Mesenchymal stem cell (in vitro differentiated cells and primary cell): ENCODE data around the gene RSL1D1.
A peak's percentile ranks its signal among the peaks of the same experiment; 100 is the strongest.

Experiments
- DNase-seq: peaks from one replicate; pipeline ENCODE4 v3.0.0-alpha.2; 2013
- H2AFZ ChIP-seq: one replicate; pipeline ENCODE4 v1.6.1; 2013; ENCODE audit warnings: low read depth, mild to moderate bottlenecking, control low read depth, inconsistent platforms, low read length, moderate library complexity
- H2AK5ac ChIP-seq: 2 replicates; pipeline ENCODE4 v1.6.1; 2013; ENCODE audit warnings: low read length, moderate library complexity, mild to moderate bottlenecking, inconsistent platforms; ENCODE audit not compliant: severe bottlenecking
- H2BK120ac ChIP-seq: one replicate; pipeline ENCODE4 v1.6.1; 2013; ENCODE audit warnings: low read depth, mild to moderate bottlenecking, inconsistent platforms, low read length, moderate library complexity
- H2BK12ac ChIP-seq, 2 experiments: one replicate each; pipeline ENCODE4 v1.6.1; 2013; ENCODE audit warnings: inconsistent platforms in 2 of 2, low read length in 2 of 2, mild to moderate bottlenecking in 2 of 2, moderate library complexity in 2 of 2, control low read depth in 1 of 2
- H2BK15ac ChIP-seq: one replicate; pipeline ENCODE4 v1.6.1; 2013; ENCODE audit warnings: mild to moderate bottlenecking, low read depth, inconsistent platforms; ENCODE audit not compliant: poor library complexity, severe bottlenecking
- H2BK5ac ChIP-seq: 2 replicates; pipeline ENCODE4 v1.6.1; 2013; ENCODE audit warnings: low read depth, mild to moderate bottlenecking, low read length, control low read depth, inconsistent platforms; ENCODE audit not compliant: poor library complexity, severe bottlenecking
- H3K14ac ChIP-seq, 2 experiments: one replicate each; pipeline ENCODE4 v1.6.1; 2013; ENCODE audit warnings: inconsistent platforms in 2 of 2, low read length in 2 of 2, control low read depth in 1 of 2, mild to moderate bottlenecking in 1 of 2, moderate library complexity in 1 of 2
- H3K18ac ChIP-seq, 2 experiments: one replicate each; pipeline ENCODE4 v1.6.1; 2013; ENCODE audit warnings: inconsistent platforms in 2 of 2, low read length in 2 of 2, control low read depth in 1 of 2, low read depth in 1 of 2, mild to moderate bottlenecking in 1 of 2
- H3K23ac ChIP-seq, 2 experiments: one replicate each; pipeline ENCODE4 v1.6.1; 2013; ENCODE audit warnings: inconsistent platforms in 2 of 2, low read length in 2 of 2, mild to moderate bottlenecking in 2 of 2, moderate library complexity in 2 of 2, control low read depth in 1 of 2
- H3K27ac ChIP-seq: 2 replicates; pipeline ENCODE4 v1.5.1; 2013; ENCODE audit warnings: mild to moderate bottlenecking, moderate library complexity, low read length, control low read depth, inconsistent platforms; ENCODE audit not compliant: poor library complexity, severe bottlenecking
- H3K27me3 ChIP-seq, 2 experiments: 2 replicates each; pipeline versions ENCODE4 v1.6.1 to v1.7.0; 2013; ENCODE audit warnings: low read length in 2 of 2, mild to moderate bottlenecking in 2 of 2, moderate library complexity in 2 of 2, control low read depth in 1 of 2, inconsistent platforms in 1 of 2; ENCODE audit not compliant: control insufficient read depth in 1 of 2, insufficient read depth in 1 of 2
- H3K36me3 ChIP-seq, 2 experiments: 2 replicates each; pipeline versions ENCODE4 v1.6.1 to v1.7.0; 2013; ENCODE audit warnings: low read length in 2 of 2, control low read depth in 1 of 2, inconsistent platforms in 1 of 2, low read depth in 1 of 2, mild to moderate bottlenecking in 1 of 2; ENCODE audit not compliant: insufficient read depth in 2 of 2, control insufficient read depth in 1 of 2
- H3K4ac ChIP-seq, 2 experiments: one replicate each; pipeline ENCODE4 v1.6.1; 2013; ENCODE audit warnings: inconsistent platforms in 2 of 2, low read length in 2 of 2, mild to moderate bottlenecking in 2 of 2, moderate library complexity in 2 of 2, control low read depth in 1 of 2, low read depth in 1 of 2
- H3K4me1 ChIP-seq: 2 replicates; pipeline ENCODE4 v1.6.1; 2013; ENCODE audit warnings: low read depth, low read length, control low read depth; ENCODE audit not compliant: control insufficient read depth, insufficient read depth
- H3K4me2 ChIP-seq: 2 replicates; pipeline ENCODE4 v1.6.1; 2013; ENCODE audit warnings: low read length, mild to moderate bottlenecking, inconsistent platforms; ENCODE audit not compliant: poor library complexity, severe bottlenecking
- H3K4me3 ChIP-seq, 2 experiments: 2 replicates each; pipeline versions ENCODE4 v1.5.1 to v1.7.0; 2013; ENCODE audit warnings: low read length in 2 of 2, mild to moderate bottlenecking in 2 of 2, control low read depth in 1 of 2, low read depth in 1 of 2; ENCODE audit not compliant: insufficient read depth in 1 of 2
- H3K79me1 ChIP-seq: replicated peaks from 2 replicates; pipeline ENCODE4 v1.6.1; 2013; ENCODE audit warnings: mild to moderate bottlenecking, control low read depth, low read length, inconsistent platforms; ENCODE audit not compliant: poor library complexity, severe bottlenecking
- H3K9ac ChIP-seq: 2 replicates; pipeline ENCODE4 v1.7.0; 2013; ENCODE audit warnings: mild to moderate bottlenecking, low read length, moderate library complexity
- H3K9me3 ChIP-seq: 2 replicates; pipeline ENCODE4 v1.7.0; 2013; ENCODE audit warnings: mild to moderate bottlenecking, low read length; ENCODE audit not compliant: control insufficient read depth
- H4K8ac ChIP-seq: one replicate; pipeline ENCODE4 v1.6.1; 2013; ENCODE audit warnings: inconsistent platforms, mild to moderate bottlenecking, low read length, moderate library complexity
- H4K91ac ChIP-seq: one replicate; pipeline ENCODE4 v1.6.1; 2013; ENCODE audit warnings: mild to moderate bottlenecking, low read length, inconsistent platforms
- WGBS: methylation state at CpG from one replicate; pipeline ENCODE4 v1.1.7; 2013; ENCODE audit warnings: mixed read lengths; 5-methylcytosine and 5-hydroxymethylcytosine counted together

RSL1D1 gene

DNA sequence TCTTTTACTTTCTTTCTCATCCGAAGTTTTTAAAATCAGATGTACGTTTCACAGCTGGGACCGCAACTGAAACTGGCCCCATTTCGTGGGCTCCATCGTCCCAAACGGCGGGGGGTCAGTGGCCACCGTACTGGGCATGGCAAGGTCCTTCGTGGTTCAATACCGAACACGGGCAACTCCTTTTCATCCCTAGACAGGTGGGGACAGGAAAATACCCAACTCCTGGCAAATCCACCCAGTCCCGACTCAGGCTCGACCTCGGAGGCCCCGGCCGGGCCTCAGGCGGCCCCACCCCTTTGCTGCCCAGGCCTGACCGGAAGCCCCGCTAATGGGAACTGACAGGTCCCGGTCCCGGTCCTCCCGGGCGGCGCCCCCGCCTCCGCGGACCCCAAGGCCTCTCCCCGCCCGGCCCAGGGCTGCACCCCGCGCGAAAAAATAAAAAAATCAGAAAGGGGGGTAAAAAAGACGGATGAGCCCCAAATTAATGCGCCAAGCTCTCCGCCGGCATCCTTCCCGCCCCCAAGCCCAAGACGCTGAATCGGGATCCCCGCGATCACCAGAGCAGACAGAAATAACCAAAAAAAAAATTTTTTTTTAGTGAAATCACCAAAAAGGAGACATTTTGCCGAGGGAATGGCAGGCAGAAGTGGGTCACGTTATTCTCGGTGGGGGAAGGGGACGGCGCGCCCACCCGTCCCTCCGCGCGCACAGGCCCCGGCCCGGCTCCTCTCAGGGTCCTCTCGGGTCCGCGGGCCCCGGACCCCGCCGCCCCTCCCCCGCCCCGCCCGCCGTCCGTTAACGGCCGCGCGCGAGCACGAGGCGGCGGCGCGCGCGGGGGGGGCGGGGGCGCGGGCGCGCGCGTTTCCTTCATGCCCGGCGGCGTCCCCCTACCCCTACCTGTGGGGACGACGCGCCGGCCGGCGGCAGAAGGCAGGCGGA lies 54.8 kb downstream of the RSL1D1 start:
- Histone ChIP-seq H3K4me3 (peak overlapping the region; percentile 83 to 92), H3K9me3 (no peaks in the 10 kb centered on the region), H3K79me1 (peaks cover 9% of the 10 kb centered on the region), H2AFZ (peak overlapping the region; percentile 88), H3K36me3 (peaks cover 5 to 8% of the 10 kb centered on the region in 2 experiments), H3K4me1 (peaks cover 29% of the 10 kb centered on the region), H4K8ac (peak overlapping the region; percentile 95), H3K18ac (peak overlapping the region; percentile 98 to 100), H2BK120ac (peak overlapping the region; percentile 98), H2BK15ac (peak overlapping the region; percentile 96), H2BK5ac (peak overlapping the region; percentile 82), H4K91ac (peak overlapping the region; percentile 32), H3K4ac (peak overlapping the region; percentile 94 to 96), H3K23ac (peak overlapping the region in 1 of 2 experiments; percentile 93), H3K4me2 (peak overlapping the region; percentile 87), H2AK5ac (peak overlapping the region; percentile 46), H3K27me3 (no peaks in the 10 kb centered on the region), H3K14ac (peak overlapping the region; percentile 66 to 95), H3K9ac (peak overlapping the region; percentile 98), H2BK12ac (no peak overlapping the region), H3K27ac (peak overlapping the region; percentile 92)
- peak; percentile 69 for DNase-seq
- WGBS: 8% methylated on average over 44 of the region's 93 CpGs

DNA sequence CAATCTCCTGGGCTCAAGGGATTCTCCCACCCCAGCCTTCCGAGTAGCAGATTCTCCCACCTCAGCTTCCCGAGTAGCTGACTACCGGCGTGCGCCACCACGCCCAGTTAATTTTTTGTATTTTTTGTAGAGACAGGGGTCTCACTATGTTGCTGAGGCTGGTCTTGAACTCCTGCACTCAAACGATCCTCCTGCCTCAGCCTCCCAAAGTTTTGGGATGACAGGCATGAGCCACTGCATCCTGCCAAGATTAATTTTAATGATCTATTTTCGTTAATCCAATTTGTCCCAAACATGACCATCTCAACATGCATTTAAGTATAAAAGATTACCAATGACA lies 55.5 kb downstream of the RSL1D1 start:
- peak overlapping the region; percentile 87 for H3K4me2 ChIP-seq
- no peak overlapping the region for H4K8ac ChIP-seq
- no peak overlapping the region for H2BK15ac ChIP-seq
- no peaks in the 10 kb centered on the region for H3K27me3 ChIP-seq
- peak overlapping the region; percentile 98 for H3K9ac ChIP-seq
- H3K27ac ChIP-seq: no peak overlapping the region
- no peak overlapping the region for H4K91ac ChIP-seq
- peak overlapping the region; percentile 28 to 92 for H3K4me3 ChIP-seq
- DNase-seq: no peak
- peak overlapping the region in 1 of 2 experiments; percentile 19 for H2BK12ac ChIP-seq
- H3K9me3 ChIP-seq: no peaks in the 10 kb centered on the region
- 84% methylated on average over 8 of the region's 8 CpGs for WGBS
- H3K14ac ChIP-seq: no peak overlapping the region
- peaks cover 35% of the 10 kb centered on the region for H3K4me1 ChIP-seq
- H3K23ac ChIP-seq: no peak overlapping the region
- peak overlapping the region; percentile 87 for H2AK5ac ChIP-seq
- no peak overlapping the region for H2AFZ ChIP-seq
- H2BK5ac ChIP-seq: no peak overlapping the region
- no peak overlapping the region for H3K18ac ChIP-seq
- peaks cover 9% of the 10 kb centered on the region for H3K79me1 ChIP-seq
- H3K4ac ChIP-seq: peak overlapping the region in 1 of 2 experiments; percentile 75
- H3K36me3 ChIP-seq: peaks cover 5 to 8% of the 10 kb centered on the region in 2 experiments
- H2BK120ac ChIP-seq: no peak overlapping the region

DNA sequence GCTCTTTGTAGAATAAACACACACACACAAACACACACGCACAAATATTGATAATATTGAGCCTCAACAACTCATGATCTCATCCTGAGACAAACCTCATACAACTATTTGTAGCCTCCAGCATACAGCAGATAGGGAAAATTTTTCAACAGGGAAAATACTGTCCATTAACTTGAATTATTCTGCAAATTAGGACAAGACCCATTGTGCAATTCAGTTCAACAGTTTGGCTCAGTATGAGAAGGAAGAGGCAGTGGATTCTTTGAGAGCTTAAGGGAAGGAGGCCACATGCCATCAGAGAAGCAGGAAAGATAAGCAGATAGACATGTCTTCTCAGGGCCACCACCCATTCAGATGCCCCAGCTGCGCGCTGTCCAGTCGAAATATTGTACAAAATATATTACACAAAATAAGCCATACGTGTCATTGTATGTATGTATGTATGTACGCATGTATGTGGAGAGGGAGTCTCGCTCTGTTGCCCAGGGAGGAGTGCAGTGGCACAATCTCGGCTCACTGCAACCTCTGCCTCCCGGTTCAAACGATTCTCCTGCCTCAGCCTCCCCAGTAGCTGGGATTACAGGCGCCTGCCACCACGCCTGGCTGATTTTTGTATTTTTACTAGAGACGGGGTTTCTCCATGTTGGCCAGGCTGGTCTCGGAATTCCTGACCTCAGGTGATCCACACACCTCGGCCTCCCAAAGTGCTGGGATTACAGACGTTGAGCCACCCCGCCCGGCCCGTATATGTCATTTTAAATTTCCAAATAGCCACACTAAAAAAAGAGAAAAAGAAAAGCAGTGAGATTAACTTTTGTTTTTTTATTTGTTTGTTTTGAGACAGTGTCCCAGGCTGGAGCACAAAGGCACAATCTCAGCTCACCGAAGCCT lies 56.1 kb downstream of the RSL1D1 start:
- 98% methylated on average over 14 of the region's 20 CpGs for WGBS

More for the DNA sequence above, 56.1 kb downstream of the RSL1D1 start:
- no peak overlapping the region for H2BK5ac ChIP-seq
- peak overlapping the region in 1 of 2 experiments; percentile 19 for H2BK12ac ChIP-seq
- peaks cover 33% of the 10 kb centered on the region for H3K4me1 ChIP-seq
- H3K18ac ChIP-seq: no peak overlapping the region
- no peak overlapping the region for H3K14ac ChIP-seq
- H3K4ac ChIP-seq: peak overlapping the region in 1 of 2 experiments; percentile 75
- no peak for DNase-seq
- no peaks in the 10 kb centered on the region for H3K27me3 ChIP-seq
- H3K4me3 ChIP-seq: peak overlapping the region; percentile 28 to 92
- peaks cover 7 to 8% of the 10 kb centered on the region in 2 experiments for H3K36me3 ChIP-seq
- H3K27ac ChIP-seq: no peak overlapping the region
- H4K8ac ChIP-seq: no peak overlapping the region
- H3K4me2 ChIP-seq: peak overlapping the region; percentile 87
- H3K79me1 ChIP-seq: peaks cover 8% of the 10 kb centered on the region
- H3K9me3 ChIP-seq: no peaks in the 10 kb centered on the region
- no peak overlapping the region for H2AFZ ChIP-seq
- peak overlapping the region; percentile 98 for H3K9ac ChIP-seq
- H3K23ac ChIP-seq: no peak overlapping the region
- no peak overlapping the region for H2BK15ac ChIP-seq
- no peak overlapping the region for H4K91ac ChIP-seq
- peak overlapping the region; percentile 87 for H2AK5ac ChIP-seq
- no peak overlapping the region for H2BK120ac ChIP-seq
